DND-41 (cell line): ENCODE data around the gene KRT32.

Source experiments
- CTCF ChIP-seq: IDR thresholded peaks from 2 replicates; pipeline ENCODE4 v1.5.1; 2012; ENCODE audit warnings: borderline replicate concordance, low read length, moderate library complexity, mild to moderate bottlenecking; ENCODE audit not compliant: poor library complexity, severe bottlenecking; ENCODE audit errors: extremely low read depth
- EZH2 ChIP-seq: IDR thresholded peaks from 3 replicates; pipeline ENCODE4 v1.6.1; 2012; ENCODE audit warnings: borderline replicate concordance, low read depth, mild to moderate bottlenecking, moderate library complexity, low read length, inconsistent platforms; ENCODE audit not compliant: severe bottlenecking

- TF ChIP-seq CTCF (no peak), EZH2 (no peak)
Measured at GRCh38 chr17:41417127-41417526, 50.1 kb downstream of the KRT32 start.
